Effector memory CD4-positive, alpha-beta T cell (primary cell): ENCODE data around the gene TMEM141.

Experiments used
- DNase-seq, 3 donors: peaks; one replicate each; pipeline ENCODE4 v3.0.0-alpha.2; 2020
- H3K27ac ChIP-seq: 2 replicates; pipeline ENCODE4 v1.7.0; 2013; ENCODE audit warnings: mild to moderate bottlenecking, low read length, moderate library complexity; ENCODE audit not compliant: insufficient read depth, poor library complexity, severe bottlenecking
- H3K27me3 ChIP-seq: replicated peaks from 2 replicates; pipeline ENCODE4 v1.7.0; 2013; ENCODE audit warnings: mild to moderate bottlenecking, low read length; ENCODE audit not compliant: insufficient read depth, control insufficient read depth, poor library complexity, severe bottlenecking
- H3K36me3 ChIP-seq: 2 replicates; pipeline ENCODE4 v1.7.0; 2013; ENCODE audit warnings: mild to moderate bottlenecking, low read length, moderate library complexity; ENCODE audit not compliant: control insufficient read depth, insufficient read depth
- H3K4me1 ChIP-seq: 2 replicates; pipeline ENCODE4 v1.7.0; 2013; ENCODE audit warnings: low read length, mild to moderate bottlenecking; ENCODE audit not compliant: control insufficient read depth, insufficient read depth, poor library complexity, severe bottlenecking
- H3K4me3 ChIP-seq: 2 replicates; pipeline ENCODE4 v1.7.0; 2013; ENCODE audit warnings: low read length, low read depth, mild to moderate bottlenecking; ENCODE audit not compliant: insufficient read depth, poor library complexity, severe bottlenecking
- H3K9me3 ChIP-seq: 2 replicates; pipeline ENCODE4 v1.7.0; 2013; ENCODE audit warnings: mild to moderate bottlenecking, low read length, moderate library complexity; ENCODE audit not compliant: control insufficient read depth

Gene TMEM141

GRCh38 chr9:136808806-136809158 is 17.6 kb downstream of the TMEM141 start:
- Histone ChIP-seq H3K36me3 (no peaks in the 10 kb centered on the region), H3K27me3 (no peaks in the 10 kb centered on the region), H3K4me1 (peaks cover 21% of the 10 kb centered on the region), H3K4me3 (peak overlapping the region; percentile 76), H3K9me3 (no peaks in the 10 kb centered on the region), H3K27ac (no peak overlapping the region)
- no peak for DNase-seq

- peaks cover under 1% of the 10 kb centered on the region for H3K4me1 ChIP-seq
- H3K9me3 ChIP-seq: no peaks in the 10 kb centered on the region
- no peak overlapping the region for H3K4me3 ChIP-seq
- H3K27ac ChIP-seq: no peak overlapping the region
- H3K27me3 ChIP-seq: no peaks in the 10 kb centered on the region
- no peak for DNase-seq
- H3K36me3 ChIP-seq: no peaks in the 10 kb centered on the region
Measured at GRCh38 chr9:136814725-136815421, 23.7 kb downstream of the TMEM141 start.

- H3K36me3 ChIP-seq: no peaks in the 10 kb centered on the region
Measured at GRCh38 chr9:136815422-136815782, 24.3 kb downstream of the TMEM141 start.

GRCh38 chr9:136820971-136821825 is 30.1 kb downstream of the TMEM141 start:
- H3K4me1 ChIP-seq: no peaks in the 10 kb centered on the region
- no peaks in the 10 kb centered on the region for H3K9me3 ChIP-seq
- H3K4me3 ChIP-seq: no peak overlapping the region
- H3K27me3 ChIP-seq: no peaks in the 10 kb centered on the region
- no peak overlapping the region for H3K27ac ChIP-seq
- no peak for DNase-seq
- peaks cover 22% of the 10 kb centered on the region for H3K36me3 ChIP-seq

More at GRCh38 chr9:136815422-136815782, 24.3 kb downstream of the TMEM141 start:
- no peaks in the 10 kb centered on the region for H3K9me3 ChIP-seq
- no peaks in the 10 kb centered on the region for H3K27me3 ChIP-seq
- DNase-seq: no peak
- H3K4me3 ChIP-seq: no peak overlapping the region
- no peaks in the 10 kb centered on the region for H3K4me1 ChIP-seq
- H3K27ac ChIP-seq: no peak overlapping the region

GRCh38 chr9:136821826-136822544 is 30.8 kb downstream of the TMEM141 start:
- DNase-seq: no peak
- peaks cover 28% of the 10 kb centered on the region for H3K36me3 ChIP-seq
- H3K4me1 ChIP-seq: no peaks in the 10 kb centered on the region
- H3K27ac ChIP-seq: no peak overlapping the region
- no peak overlapping the region for H3K4me3 ChIP-seq
- H3K9me3 ChIP-seq: no peaks in the 10 kb centered on the region
- H3K27me3 ChIP-seq: no peaks in the 10 kb centered on the region

- Histone ChIP-seq H3K36me3 (peaks cover 28% of the 10 kb centered on the region), H3K27me3 (no peaks in the 10 kb centered on the region), H3K27ac (no peak overlapping the region), H3K4me3 (no peak overlapping the region), H3K9me3 (no peaks in the 10 kb centered on the region), H3K4me1 (no peaks in the 10 kb centered on the region)
- no peak for DNase-seq
Measured at GRCh38 chr9:136823136-136824046, 32.2 kb downstream of the TMEM141 start.

- no peak for DNase-seq
- H3K36me3 ChIP-seq: peaks cover 40% of the 10 kb centered on the region
Measured at GRCh38 chr9:136824496-136825225, 33.5 kb downstream of the TMEM141 start.

GRCh38 chr9:136825295-136826187 is 34.4 kb downstream of the TMEM141 start:
- H3K9me3 ChIP-seq: no peaks in the 10 kb centered on the region
- no peak overlapping the region for H3K4me3 ChIP-seq
- DNase-seq: no peak
- no peak overlapping the region for H3K27ac ChIP-seq
- H3K4me1 ChIP-seq: no peaks in the 10 kb centered on the region
- no peaks in the 10 kb centered on the region for H3K27me3 ChIP-seq
- H3K36me3 ChIP-seq: peaks cover 48% of the 10 kb centered on the region

More at GRCh38 chr9:136824496-136825225, 33.5 kb downstream of the TMEM141 start:
- no peaks in the 10 kb centered on the region for H3K4me1 ChIP-seq
- H3K4me3 ChIP-seq: no peak overlapping the region
- H3K27me3 ChIP-seq: no peaks in the 10 kb centered on the region
- H3K27ac ChIP-seq: no peak overlapping the region
- H3K9me3 ChIP-seq: no peaks in the 10 kb centered on the region
